Ishikawa (cell line): ENCODE measurements around the gene HDX.

Experiments
- CEBPB ChIP-seq: IDR thresholded peaks from 2 replicates; pipeline ENCODE4 v1.6.1; 2012
- CREB1 ChIP-seq: IDR thresholded peaks from 2 replicates; pipeline ENCODE4 v1.6.1; 2012; ENCODE audit warnings: low read depth
- EGR1 ChIP-seq: IDR thresholded peaks from 2 replicates; pipeline ENCODE4 v1.6.1; 2012
- EP300 ChIP-seq: IDR thresholded peaks from 2 replicates; pipeline ENCODE4 v1.6.1; 2012; ENCODE audit warnings: borderline replicate concordance
- FOXM1 ChIP-seq: IDR thresholded peaks from 2 replicates; pipeline ENCODE4 v1.6.1; 2012; ENCODE audit warnings: low read depth, borderline replicate concordance
- NFIC ChIP-seq: IDR thresholded peaks from 2 replicates; pipeline ENCODE4 v1.6.1; 2012
- RAD21 ChIP-seq: IDR thresholded peaks from 2 replicates; pipeline ENCODE4 v1.6.1; 2012; ENCODE audit warnings: low read depth
- TAF1 ChIP-seq: IDR thresholded peaks from 2 replicates; pipeline ENCODE4 v1.6.1; 2012; ENCODE audit warnings: low read depth, mild to moderate bottlenecking
- TCF12 ChIP-seq: IDR thresholded peaks from 2 replicates; pipeline ENCODE4 v1.6.1; 2012; ENCODE audit warnings: low read depth
- TEAD4 ChIP-seq: IDR thresholded peaks from 2 replicates; pipeline ENCODE4 v1.6.1; 2012
- YY1 ChIP-seq: IDR thresholded peaks from 2 replicates; pipeline ENCODE4 v1.6.1; 2012; ENCODE audit warnings: low read depth
- ZBTB7A ChIP-seq: IDR thresholded peaks from 2 replicates; pipeline ENCODE4 v1.6.1; 2012; ENCODE audit warnings: low read depth
- TF ChIP-seq, protein P1 (sequence below): IDR thresholded peaks from 2 replicates; pipeline ENCODE4 v1.6.1; 2012
- TF ChIP-seq, protein P2 (sequence below): IDR thresholded peaks from 2 replicates; pipeline ENCODE4 v1.6.1; 2012; ENCODE audit warnings: low read depth, mild to moderate bottlenecking
- TF ChIP-seq, protein P3 (sequence below): IDR thresholded peaks from 2 replicates; pipeline ENCODE4 v1.6.1; 2012

The HDX gene

GRCh38 chrX:84453351-84454246, 48.7 kb downstream of the HDX start:
- TF ChIP-seq YY1: no peak

GRCh38 chrX:84441143-84441542, 61.1 kb downstream of the HDX start:
- TF ChIP-seq NFIC (no peak), FOXM1 (no peak), YY1 (no peak), CREB1 (no peak), TAF1 (no peak), EGR1 (no peak), TEAD4 (no peak), CEBPB (no peak), RAD21 (no peak), ZBTB7A (no peak), TCF12 (no peak), EP300 (no peak)
- TF ChIP-seq, protein P1, sequence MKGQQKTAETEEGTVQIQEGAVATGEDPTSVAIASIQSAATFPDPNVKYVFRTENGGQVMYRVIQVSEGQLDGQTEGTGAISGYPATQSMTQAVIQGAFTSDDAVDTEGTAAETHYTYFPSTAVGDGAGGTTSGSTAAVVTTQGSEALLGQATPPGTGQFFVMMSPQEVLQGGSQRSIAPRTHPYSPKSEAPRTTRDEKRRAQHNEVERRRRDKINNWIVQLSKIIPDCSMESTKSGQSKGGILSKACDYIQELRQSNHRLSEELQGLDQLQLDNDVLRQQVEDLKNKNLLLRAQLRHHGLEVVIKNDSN: no peak
- TF ChIP-seq, protein P2, sequence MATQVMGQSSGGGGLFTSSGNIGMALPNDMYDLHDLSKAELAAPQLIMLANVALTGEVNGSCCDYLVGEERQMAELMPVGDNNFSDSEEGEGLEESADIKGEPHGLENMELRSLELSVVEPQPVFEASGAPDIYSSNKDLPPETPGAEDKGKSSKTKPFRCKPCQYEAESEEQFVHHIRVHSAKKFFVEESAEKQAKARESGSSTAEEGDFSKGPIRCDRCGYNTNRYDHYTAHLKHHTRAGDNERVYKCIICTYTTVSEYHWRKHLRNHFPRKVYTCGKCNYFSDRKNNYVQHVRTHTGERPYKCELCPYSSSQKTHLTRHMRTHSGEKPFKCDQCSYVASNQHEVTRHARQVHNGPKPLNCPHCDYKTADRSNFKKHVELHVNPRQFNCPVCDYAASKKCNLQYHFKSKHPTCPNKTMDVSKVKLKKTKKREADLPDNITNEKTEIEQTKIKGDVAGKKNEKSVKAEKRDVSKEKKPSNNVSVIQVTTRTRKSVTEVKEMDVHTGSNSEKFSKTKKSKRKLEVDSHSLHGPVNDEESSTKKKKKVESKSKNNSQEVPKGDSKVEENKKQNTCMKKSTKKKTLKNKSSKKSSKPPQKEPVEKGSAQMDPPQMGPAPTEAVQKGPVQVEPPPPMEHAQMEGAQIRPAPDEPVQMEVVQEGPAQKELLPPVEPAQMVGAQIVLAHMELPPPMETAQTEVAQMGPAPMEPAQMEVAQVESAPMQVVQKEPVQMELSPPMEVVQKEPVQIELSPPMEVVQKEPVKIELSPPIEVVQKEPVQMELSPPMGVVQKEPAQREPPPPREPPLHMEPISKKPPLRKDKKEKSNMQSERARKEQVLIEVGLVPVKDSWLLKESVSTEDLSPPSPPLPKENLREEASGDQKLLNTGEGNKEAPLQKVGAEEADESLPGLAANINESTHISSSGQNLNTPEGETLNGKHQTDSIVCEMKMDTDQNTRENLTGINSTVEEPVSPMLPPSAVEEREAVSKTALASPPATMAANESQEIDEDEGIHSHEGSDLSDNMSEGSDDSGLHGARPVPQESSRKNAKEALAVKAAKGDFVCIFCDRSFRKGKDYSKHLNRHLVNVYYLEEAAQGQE: no peak
- TF ChIP-seq, protein P3, sequence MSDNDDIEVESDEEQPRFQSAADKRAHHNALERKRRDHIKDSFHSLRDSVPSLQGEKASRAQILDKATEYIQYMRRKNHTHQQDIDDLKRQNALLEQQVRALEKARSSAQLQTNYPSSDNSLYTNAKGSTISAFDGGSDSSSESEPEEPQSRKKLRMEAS: no peak

DNA sequence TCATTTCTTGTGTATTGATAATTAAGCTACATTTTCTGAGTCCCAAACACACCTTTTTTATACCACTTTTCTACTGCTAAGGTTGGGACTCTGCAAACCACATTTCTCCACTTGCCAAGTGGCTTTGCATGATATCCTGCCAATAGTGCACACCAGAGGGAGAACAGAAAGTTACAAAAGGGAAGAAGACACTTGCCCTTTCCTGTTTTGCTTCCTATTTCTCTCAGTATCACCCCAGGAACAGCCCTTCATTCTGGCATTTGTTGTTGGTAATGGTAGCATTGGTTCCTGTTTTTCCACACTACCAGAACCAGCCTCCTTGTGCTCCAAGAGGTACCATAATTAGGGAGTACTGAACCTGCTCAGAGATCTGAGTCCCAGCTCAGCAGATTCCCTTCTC, 87.1 kb downstream of the HDX start:
- TF ChIP-seq TCF12: no peak
- TF ChIP-seq, protein P1: no peak
- no peak for TF ChIP-seq TAF1
- no peak for TF ChIP-seq EP300
- TF ChIP-seq, protein P2: no peak
- no peak for TF ChIP-seq EGR1
- TF ChIP-seq CEBPB: no peak
- TF ChIP-seq CREB1: no peak
- TF ChIP-seq, protein P3: no peak
- TF ChIP-seq ZBTB7A: no peak
- no peak for TF ChIP-seq FOXM1
- TF ChIP-seq TEAD4: no peak
- no peak for TF ChIP-seq NFIC
- TF ChIP-seq YY1: no peak

DNA sequence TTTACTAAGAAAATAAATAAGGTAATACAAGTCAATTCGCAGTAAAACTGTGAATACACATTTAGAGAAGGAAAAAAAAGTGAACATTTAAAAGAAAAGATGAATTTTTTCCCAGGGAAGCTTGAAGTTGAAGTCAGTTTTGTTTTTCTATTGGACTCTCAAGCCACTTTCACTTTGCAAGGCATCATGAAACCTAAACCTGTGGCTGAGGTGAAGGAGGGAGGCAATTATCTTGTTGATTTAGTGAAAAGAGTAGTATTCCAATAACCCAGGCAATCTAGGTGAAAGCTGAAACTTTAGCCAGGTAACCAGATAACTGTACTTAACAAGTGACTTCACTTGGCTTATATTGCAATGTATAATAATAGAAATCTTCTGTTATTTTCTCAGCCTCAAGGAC, 138.6 kb downstream of the HDX start:
- TF ChIP-seq EP300 (no peak), CEBPB (no peak), CREB1 (no peak), TEAD4 (no peak), EGR1 (no peak), TAF1 (no peak), YY1 (no peak), RAD21 (no peak), TCF12 (no peak), ZBTB7A (no peak)
- TF ChIP-seq, protein P2: no peak
- TF ChIP-seq, protein P3: no peak
- TF ChIP-seq, protein P1: no peak
